GM21786 (cell line): ENCODE results near the gene RPN2.

Source experiments
- ATAC-seq: cut with Tn5 transposase; IDR thresholded peaks from one replicate; pipeline ENCODE4 v1.9.1; 2021; ENCODE audit not compliant: unreplicated experiment

Gene RPN2

GRCh38 chr20:37240337-37241067, 61.4 kb downstream of the RPN2 start:
- no peak for ATAC-seq

GRCh38 chr20:37242503-37242902, 63.4 kb downstream of the RPN2 start:
- no peak for ATAC-seq

- no peak for ATAC-seq
Observed at GRCh38 chr20:37243076-37243936, 64.2 kb downstream of the RPN2 start.

GRCh38 chr20:37243937-37244571, 64.9 kb downstream of the RPN2 start:
- ATAC-seq: no peak

GRCh38 chr20:37244572-37244957, 65.4 kb downstream of the RPN2 start:
- ATAC-seq: no peak

GRCh38 chr20:37245216-37246150, 66.4 kb downstream of the RPN2 start:
- ATAC-seq: no peak

GRCh38 chr20:37246736-37247135, 67.6 kb downstream of the RPN2 start:
- ATAC-seq: no peak

- no peak for ATAC-seq
Observed at GRCh38 chr20:37247547-37247946, 68.4 kb downstream of the RPN2 start.

- no peak for ATAC-seq
Observed at GRCh38 chr20:37249304-37249703, 70.2 kb downstream of the RPN2 start.

- no peak for ATAC-seq
Observed at GRCh38 chr20:37251825-37252477, 72.8 kb downstream of the RPN2 start.

- ATAC-seq: no peak
Observed at GRCh38 chr20:37253087-37253486, 74.0 kb downstream of the RPN2 start.

GRCh38 chr20:37254114-37254878, 75.2 kb downstream of the RPN2 start:
- no peak for ATAC-seq

- no peak for ATAC-seq
Observed at GRCh38 chr20:37256286-37256685, 77.2 kb downstream of the RPN2 start.

- ATAC-seq: no peak
Observed at GRCh38 chr20:37257530-37257929, 78.4 kb downstream of the RPN2 start.

- ATAC-seq: no peak
Observed at GRCh38 chr20:37257988-37258387, 78.9 kb downstream of the RPN2 start.

GRCh38 chr20:37259031-37259430, 79.9 kb downstream of the RPN2 start:
- no peak for ATAC-seq

- ATAC-seq: no peak
Observed at GRCh38 chr20:37259865-37260264, 80.7 kb downstream of the RPN2 start.

- no peak for ATAC-seq
Observed at GRCh38 chr20:37260923-37261322, 81.8 kb downstream of the RPN2 start.

- no peak for ATAC-seq
Observed at GRCh38 chr20:37261714-37262113, 82.6 kb downstream of the RPN2 start, which contains the start of gene GHRH. Gene GHRH, minus strand, starts transcription at chr20:37261814. Its CDS starts 4,925 bp downstream, at chr20:37256889.
